ENCODE measurements around the gene TRIM71. TPM values are rescaled to one million over a fixed set of nuclear protein-coding genes. Genes with fewer than 3 reads are reported as not detected.

TRIM71 gene
- total and polyA plus RNA-seq, 7 donors = not detected

DNA sequence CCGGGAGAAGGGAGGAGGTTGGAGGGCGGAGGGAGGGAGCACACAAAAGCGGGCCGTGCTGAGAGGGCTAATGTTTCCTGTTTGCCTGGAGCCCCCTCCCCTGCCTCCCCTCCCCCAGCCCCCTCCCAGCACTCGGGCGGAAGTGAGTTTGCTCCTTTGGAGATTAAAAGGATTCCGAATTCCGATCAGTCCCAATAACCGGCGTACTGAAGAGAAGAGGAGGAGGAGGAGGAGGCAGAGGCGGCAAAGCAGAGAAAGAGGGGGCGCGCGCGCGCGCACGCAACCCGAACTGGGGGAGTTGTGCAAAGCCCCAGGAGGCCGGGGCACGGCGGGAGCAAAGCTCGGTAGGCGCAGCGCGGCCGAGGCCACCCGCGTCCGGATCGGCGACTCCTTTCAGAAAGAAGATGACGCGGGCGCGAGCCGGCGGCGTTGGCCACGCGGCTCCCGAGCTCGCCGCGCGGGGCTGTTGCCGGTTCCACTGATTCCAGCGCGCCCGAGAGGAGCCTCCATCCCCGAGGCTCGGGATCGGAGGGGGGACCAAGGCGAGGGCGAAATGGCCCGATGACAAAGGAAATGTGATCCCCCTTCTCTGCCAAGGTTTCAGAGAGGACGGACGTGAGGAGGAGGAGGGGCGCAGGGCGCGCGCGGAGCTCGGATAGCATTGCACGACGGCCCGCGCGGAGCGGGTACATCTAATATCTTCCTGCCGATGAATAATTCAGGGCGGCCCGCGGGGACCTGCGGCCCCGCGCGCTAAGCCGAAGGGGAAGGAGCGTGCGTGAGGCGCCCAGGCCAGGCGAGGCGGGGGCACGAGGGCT, 1.1 kb upstream of the TRIM71 start:
- DNase-seq = no peak
- H3K36me3 ChIP-seq = no peaks in the 10 kb centered on the region
- H3K4me3 ChIP-seq = peak overlapping the region in 3 of 4 donors; percentile 30 to 50 (median 42)
- H3K9me3 ChIP-seq = no peaks in the 10 kb centered on the region
- H3K27me3 ChIP-seq = peaks cover 51 to 62% (median 58%) of the 10 kb centered on the region in 3 donors
- peaks cover 0 to 28% (median 26%) of the 10 kb centered on the region in 4 donors for H3K4me1 ChIP-seq
- WGBS, 2 donors = 1% methylated on average over 85 of the region's 85 CpGs
- intact Hi-C loops (cut with DNase I) = no loop called here
- TF ChIP-seq POLR2AphosphoS5 (IDR thresholded peaks at IDR 0.05) (no peak), POLR2A (IDR thresholded peaks at IDR 0.05) (no peak), EP300 (IDR thresholded peaks at IDR 0.05) (no peak)
- TF ChIP-seq, protein P1, sequence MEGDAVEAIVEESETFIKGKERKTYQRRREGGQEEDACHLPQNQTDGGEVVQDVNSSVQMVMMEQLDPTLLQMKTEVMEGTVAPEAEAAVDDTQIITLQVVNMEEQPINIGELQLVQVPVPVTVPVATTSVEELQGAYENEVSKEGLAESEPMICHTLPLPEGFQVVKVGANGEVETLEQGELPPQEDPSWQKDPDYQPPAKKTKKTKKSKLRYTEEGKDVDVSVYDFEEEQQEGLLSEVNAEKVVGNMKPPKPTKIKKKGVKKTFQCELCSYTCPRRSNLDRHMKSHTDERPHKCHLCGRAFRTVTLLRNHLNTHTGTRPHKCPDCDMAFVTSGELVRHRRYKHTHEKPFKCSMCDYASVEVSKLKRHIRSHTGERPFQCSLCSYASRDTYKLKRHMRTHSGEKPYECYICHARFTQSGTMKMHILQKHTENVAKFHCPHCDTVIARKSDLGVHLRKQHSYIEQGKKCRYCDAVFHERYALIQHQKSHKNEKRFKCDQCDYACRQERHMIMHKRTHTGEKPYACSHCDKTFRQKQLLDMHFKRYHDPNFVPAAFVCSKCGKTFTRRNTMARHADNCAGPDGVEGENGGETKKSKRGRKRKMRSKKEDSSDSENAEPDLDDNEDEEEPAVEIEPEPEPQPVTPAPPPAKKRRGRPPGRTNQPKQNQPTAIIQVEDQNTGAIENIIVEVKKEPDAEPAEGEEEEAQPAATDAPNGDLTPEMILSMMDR (IDR thresholded peaks at IDR 0.05) = no peak
- no peak overlapping the region for H3K27ac ChIP-seq

DNA sequence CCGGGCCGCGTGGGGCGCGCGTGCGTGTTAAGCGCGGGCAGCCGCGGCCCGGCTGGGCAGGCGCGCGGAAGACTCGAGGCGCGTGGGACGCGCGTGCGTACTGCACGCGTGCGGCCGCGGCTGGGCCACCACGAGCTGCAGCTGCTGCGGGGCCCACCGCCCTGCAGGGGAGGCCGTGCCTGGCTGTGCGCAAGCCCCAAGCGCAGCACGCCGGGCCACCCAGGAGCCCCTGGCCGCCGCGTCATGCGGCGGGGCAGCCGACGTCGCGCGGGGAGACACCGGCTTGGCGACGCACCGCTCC, 590 bp upstream of the TRIM71 start:
- 1 to 4% methylated on average over 49 of the region's 49 CpGs for WGBS, 2 donors
- no peak for TF ChIP-seq EP300 (IDR thresholded peaks at IDR 0.05)
- Histone ChIP-seq H3K36me3 (no peaks in the 10 kb centered on the region), H3K27ac (no peak overlapping the region), H3K4me3 (peak overlapping the region in 3 of 4 donors; percentile 30 to 50 (median 42)), H3K9me3 (no peaks in the 10 kb centered on the region), H3K4me1 (peaks cover 0 to 28% (median 26%) of the 10 kb centered on the region in 4 donors), H3K27me3 (peaks cover 54 to 68% (median 64%) of the 10 kb centered on the region in 3 donors)
- DNase-seq = no peak
- intact Hi-C loops (cut with DNase I) = no loop called here

DNA sequence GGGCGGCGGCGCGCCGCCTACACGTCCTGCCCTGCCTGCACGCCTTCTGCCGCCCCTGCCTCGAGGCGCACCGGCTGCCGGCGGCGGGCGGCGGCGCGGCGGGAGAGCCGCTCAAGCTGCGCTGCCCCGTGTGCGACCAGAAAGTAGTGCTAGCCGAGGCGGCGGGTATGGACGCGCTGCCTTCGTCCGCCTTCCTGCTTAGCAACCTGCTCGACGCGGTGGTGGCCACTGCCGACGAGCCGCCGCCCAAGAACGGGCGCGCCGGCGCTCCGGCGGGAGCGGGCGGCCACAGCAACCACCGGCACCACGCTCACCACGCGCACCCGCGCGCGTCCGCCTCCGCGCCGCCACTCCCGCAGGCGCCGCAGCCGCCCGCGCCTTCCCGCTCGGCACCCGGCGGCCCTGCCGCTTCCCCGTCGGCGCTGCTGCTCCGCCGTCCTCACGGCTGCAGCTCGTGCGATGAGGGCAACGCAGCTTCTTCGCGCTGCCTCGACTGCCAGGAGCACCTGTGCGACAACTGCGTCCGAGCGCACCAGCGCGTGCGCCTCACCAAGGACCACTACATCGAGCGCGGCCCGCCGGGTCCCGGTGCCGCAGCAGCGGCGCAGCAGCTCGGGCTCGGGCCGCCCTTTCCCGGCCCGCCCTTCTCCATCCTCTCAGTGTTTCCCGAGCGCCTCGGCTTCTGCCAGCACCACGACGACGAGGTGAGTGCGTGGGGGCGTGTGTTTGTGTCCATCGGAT, 602 bp downstream of the TRIM71 start:
- no peak for DNase-seq
- peak overlapping the region in 3 of 4 donors; percentile 7 to 50 (median 42) for H3K4me3 ChIP-seq
- no peak for TF ChIP-seq POLR2AphosphoS5 (IDR thresholded peaks at IDR 0.05)
- no peak for TF ChIP-seq EP300 (IDR thresholded peaks at IDR 0.05)
- no peak for TF ChIP-seq POLR2A (IDR thresholded peaks at IDR 0.05)
- TF ChIP-seq, protein P1 (IDR thresholded peaks at IDR 0.05) = no peak
- peaks cover 0 to 28% (median 26%) of the 10 kb centered on the region in 4 donors for H3K4me1 ChIP-seq
- peaks cover 54 to 76% (median 65%) of the 10 kb centered on the region in 3 donors for H3K27me3 ChIP-seq
- H3K9me3 ChIP-seq = no peaks in the 10 kb centered on the region
- H3K36me3 ChIP-seq = no peaks in the 10 kb centered on the region
- WGBS, 2 donors = 2% methylated on average over 111 of the region's 111 CpGs
- H3K27ac ChIP-seq = no peak overlapping the region
- intact Hi-C loops (cut with DNase I) = no loop called here

DNA sequence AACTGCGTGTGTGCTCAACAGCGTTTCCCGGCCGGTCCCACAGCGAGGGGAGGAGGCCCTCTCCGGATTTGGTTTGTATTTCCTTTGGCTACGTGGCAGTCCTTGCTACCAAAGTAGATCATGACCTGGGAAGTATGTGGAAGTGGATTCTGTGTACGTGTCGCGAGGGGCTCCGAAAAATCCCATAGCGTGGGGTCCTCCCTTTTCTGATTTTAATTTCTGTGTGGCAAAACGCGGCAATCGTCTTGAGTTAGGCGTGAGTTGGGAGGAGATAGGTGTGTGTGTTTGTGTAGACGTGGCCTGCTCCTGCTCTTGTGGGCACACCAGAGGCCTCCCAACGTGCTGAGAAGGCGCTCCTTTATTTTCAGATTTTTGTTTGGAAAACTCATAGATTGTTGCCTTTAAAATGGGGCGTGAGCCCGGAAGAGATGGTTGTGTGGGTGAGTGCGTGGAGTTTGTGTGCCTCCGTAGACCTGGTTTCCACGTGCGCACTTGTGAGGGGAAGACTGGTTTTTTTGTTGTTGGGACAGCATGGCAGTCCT, 1.2 kb downstream of the TRIM71 start:
- Histone ChIP-seq H3K9me3 (no peaks in the 10 kb centered on the region), H3K36me3 (no peaks in the 10 kb centered on the region), H3K27me3 (peaks cover 54 to 82% (median 65%) of the 10 kb centered on the region in 3 donors), H3K4me1 (peaks cover 0 to 28% (median 26%) of the 10 kb centered on the region in 4 donors), H3K27ac (no peak overlapping the region), H3K4me3 (no peak overlapping the region)
- intact Hi-C loops (cut with DNase I) = no loop called here
- TF ChIP-seq POLR2AphosphoS5 (IDR thresholded peaks at IDR 0.05) = no peak
- no peak for TF ChIP-seq POLR2A (IDR thresholded peaks at IDR 0.05)
- TF ChIP-seq EP300 (IDR thresholded peaks at IDR 0.05) = no peak
- TF ChIP-seq, protein P1 (IDR thresholded peaks at IDR 0.05) = no peak
- 31 to 44% methylated on average over 25 of the region's 25 CpGs for WGBS, 2 donors
- no peak for DNase-seq
